AG10803 (cell line): Measurements from ENCODE around the gene CXADR.

ENCODE experiments used
- DNase-seq: peaks from one replicate; pipeline ENCODE4 v3.0.0; 2010; ENCODE audit warnings: low read depth
- H3K4me3 ChIP-seq: 2 replicates; pipeline ENCODE4 v1.5.1; 2011; ENCODE audit warnings: mild to moderate bottlenecking, low read length, control low read depth
- TF ChIP-seq, protein P1 (sequence below): conservative IDR thresholded peaks from 2 replicates; pipeline ENCODE4 v1.5.1; 2011; ENCODE audit warnings: mild to moderate bottlenecking, low read length, control low read depth, inconsistent platforms

Gene CXADR

GRCh38 chr21:17578876-17579275 is 66.0 kb downstream of the CXADR start:
- TF ChIP-seq, protein P1, sequence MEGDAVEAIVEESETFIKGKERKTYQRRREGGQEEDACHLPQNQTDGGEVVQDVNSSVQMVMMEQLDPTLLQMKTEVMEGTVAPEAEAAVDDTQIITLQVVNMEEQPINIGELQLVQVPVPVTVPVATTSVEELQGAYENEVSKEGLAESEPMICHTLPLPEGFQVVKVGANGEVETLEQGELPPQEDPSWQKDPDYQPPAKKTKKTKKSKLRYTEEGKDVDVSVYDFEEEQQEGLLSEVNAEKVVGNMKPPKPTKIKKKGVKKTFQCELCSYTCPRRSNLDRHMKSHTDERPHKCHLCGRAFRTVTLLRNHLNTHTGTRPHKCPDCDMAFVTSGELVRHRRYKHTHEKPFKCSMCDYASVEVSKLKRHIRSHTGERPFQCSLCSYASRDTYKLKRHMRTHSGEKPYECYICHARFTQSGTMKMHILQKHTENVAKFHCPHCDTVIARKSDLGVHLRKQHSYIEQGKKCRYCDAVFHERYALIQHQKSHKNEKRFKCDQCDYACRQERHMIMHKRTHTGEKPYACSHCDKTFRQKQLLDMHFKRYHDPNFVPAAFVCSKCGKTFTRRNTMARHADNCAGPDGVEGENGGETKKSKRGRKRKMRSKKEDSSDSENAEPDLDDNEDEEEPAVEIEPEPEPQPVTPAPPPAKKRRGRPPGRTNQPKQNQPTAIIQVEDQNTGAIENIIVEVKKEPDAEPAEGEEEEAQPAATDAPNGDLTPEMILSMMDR, result no peak
- no peak for DNase-seq
- H3K4me3 ChIP-seq, result no peak overlapping the region

GRCh38 chr21:17580319-17580718 is 67.5 kb downstream of the CXADR start:
- DNase-seq, result no peak
- H3K4me3 ChIP-seq, result no peak overlapping the region
- TF ChIP-seq, protein P1, result no peak

GRCh38 chr21:17583898-17584297 is 71.1 kb downstream of the CXADR start:
- TF ChIP-seq, protein P1, result no peak
- DNase-seq, result no peak

DNA sequence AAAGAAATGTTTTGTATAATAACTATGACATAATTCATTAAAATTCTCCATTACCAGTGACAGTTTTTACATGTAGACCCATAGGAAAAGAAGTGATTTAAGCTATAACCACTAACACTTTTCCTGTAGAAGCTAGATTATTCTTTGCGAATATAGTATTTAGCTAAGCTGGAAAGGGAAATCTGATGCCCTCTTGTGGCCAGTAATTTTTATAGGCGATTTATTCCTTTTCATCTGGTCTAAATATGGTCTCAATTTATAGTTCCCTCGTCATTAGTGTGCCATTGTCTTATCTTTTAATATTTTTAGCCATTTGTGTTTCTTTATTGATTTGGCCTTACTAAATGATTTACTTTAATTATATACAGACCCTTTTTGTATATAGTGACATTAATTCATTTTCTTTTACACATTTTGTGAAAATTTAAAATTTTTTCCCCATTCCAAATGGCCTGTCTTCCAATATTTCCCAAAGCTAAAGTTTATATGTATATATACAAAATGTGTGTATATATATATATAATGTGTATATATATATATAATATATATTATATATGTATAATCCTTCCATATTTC is 73.1 kb downstream of the CXADR start:
- TF ChIP-seq, protein P1, result peak; percentile 78
- DNase-seq, result peak; percentile 59
- H3K4me3 ChIP-seq, result no peak overlapping the region

More at GRCh38 chr21:17583898-17584297, 71.1 kb downstream of the CXADR start:
- H3K4me3 ChIP-seq, result no peak overlapping the region

GRCh38 chr21:17590430-17590829 is 77.6 kb downstream of the CXADR start:
- no peak overlapping the region for H3K4me3 ChIP-seq
- TF ChIP-seq, protein P1, result no peak
- DNase-seq, result peak; percentile 7

DNA sequence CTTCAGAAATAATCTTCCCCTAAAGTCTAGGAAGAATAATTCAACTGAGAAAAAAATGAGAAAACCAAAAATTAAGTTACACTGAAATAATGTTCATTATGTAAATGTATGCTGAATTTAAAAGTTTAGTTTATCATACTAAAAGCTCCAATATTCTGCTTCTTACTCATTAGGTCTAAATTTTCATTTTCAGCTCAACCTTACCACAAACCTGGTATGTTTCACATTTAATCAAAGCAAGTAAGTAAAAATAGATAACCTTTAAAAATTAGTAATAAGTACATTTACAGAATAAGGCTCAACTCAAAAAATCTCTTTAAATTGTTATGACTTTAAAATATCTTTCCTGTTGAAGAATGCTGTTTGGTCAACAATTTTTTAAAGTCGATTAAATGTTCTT is 84.8 kb downstream of the CXADR start:
- TF ChIP-seq, protein P1, result no peak
- no peak overlapping the region for H3K4me3 ChIP-seq
- DNase-seq, result no peak

- no peak overlapping the region for H3K4me3 ChIP-seq
- no peak for DNase-seq
- TF ChIP-seq, protein P1, result no peak
Measured at GRCh38 chr21:17598437-17598836, 85.6 kb downstream of the CXADR start.
